ENCODE measurements around the gene RAB43.
"Not testable (repeated sequence)": the region's sequence is repeated elsewhere in the genome, so short reads cannot be mapped to it uniquely, and the experiment has no call there.

Gene RAB43

DNA sequence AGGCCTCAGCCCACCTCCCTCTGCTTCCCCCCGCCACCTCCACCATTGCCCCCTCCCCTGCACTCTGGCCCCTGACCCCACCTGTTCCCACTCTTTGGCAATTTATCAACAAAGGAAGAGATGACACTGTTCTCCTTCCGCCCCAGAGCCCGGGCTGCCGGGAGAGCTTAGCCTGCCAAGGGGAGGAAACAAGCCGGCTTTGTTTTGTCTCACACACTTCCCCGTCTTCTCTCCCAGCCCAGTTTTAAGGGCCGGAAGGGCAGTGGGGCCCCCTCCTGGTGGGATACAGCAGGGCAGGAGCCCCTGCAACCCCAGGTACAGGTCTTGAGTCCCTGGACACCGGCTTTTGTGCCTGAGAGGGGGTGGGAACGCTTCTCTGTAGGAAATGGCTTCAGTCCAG is 33.7 kb downstream of the RAB43 start:
- FAIRE-seq: not testable (repeated sequence)

DNA sequence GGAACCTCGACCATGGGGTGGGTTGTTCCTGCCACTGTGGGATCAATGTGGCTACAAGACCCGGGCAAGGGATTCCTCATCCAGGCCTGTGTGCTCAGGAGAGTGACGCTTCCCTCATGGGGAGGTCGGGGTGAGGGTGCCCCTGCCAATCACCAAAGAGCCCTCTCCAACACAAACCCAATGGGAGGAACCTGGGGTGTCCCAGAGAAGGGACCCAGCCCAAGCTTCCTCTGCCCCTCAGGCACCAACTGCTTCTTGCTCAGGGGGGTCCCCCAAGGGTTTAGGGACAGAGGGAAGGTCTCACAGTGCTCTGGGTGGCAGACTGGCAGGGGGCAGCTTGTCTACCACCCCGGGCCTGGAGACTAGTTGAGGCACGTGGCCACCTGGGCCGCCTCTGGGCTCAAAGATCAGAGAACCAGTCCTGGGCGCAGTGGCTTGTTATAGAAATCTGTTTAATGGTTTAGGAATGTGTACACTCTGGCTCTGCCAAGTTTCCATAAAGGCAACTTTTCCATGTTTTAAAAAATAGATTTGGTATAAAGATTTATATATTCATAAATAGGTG is 34.4 kb downstream of the RAB43 start:
- FAIRE-seq: no peak

DNA sequence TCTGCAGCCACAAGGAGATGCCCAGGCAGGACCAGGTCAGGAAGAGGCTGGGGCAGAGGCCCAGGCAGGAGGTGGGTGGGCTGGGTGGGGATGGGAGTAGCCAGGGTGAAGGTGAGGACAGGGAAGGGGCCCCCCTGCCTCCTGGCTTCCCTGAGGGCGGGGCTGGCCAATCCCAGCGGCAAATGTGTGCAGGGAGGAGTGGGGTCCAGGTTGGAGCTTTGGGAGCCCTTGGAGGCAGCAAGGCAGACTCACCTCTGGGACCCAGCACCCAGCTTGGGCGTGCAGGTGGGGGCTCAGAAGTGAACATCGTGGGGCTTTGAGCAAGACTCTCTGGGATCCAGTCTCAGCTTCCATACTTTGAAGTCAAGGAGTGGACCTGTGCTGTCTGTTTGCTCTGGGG is 35.8 kb downstream of the RAB43 start:
- no peak for FAIRE-seq

DNA sequence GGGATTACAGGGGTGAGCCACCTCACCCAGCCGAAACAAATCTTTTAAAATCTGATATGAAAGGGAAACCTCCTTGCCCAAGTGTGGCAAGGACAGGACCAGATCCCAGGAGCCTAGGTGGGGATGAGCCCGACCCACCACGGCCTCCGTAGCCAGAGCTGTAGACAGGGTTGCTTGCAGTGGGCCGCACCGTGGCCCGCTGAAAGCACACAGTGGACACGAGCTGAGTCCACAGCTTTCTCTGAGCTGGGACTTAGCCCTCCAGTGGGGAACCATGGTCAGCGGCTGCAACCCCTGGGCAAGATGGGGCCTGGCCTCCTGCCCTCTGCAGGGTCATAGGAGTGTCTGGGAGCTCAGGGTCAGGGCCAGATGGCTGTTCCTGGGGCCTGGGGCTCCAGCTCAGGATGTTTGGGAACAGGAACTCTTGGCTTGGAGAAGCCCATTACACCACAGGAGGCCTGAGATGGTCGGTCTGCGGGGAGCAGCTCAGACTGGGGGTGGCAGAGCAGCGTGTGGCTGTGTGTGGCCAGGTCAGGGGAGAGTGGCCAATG is 36.4 kb downstream of the RAB43 start:
- FAIRE-seq: no peak

DNA sequence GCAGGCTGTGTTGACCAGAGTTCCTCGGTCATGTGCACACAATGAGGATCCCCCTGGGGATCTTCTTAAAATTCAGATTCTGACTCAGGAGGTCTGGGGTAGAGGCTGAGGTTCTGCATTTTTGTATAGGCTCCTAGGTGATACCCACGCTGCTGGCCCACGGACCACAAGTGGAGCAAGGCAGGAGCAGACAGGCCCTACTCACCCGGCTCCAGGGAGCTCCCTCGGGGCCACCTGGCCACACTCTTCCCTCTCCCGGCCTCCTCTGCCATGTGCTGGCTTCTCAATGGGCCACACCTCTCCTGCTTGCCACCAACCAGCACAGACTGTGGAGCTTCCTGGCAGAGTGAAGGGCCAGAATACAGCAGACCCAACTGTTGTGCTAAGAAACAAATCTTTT is 37.1 kb downstream of the RAB43 start:
- no peak for FAIRE-seq

DNA sequence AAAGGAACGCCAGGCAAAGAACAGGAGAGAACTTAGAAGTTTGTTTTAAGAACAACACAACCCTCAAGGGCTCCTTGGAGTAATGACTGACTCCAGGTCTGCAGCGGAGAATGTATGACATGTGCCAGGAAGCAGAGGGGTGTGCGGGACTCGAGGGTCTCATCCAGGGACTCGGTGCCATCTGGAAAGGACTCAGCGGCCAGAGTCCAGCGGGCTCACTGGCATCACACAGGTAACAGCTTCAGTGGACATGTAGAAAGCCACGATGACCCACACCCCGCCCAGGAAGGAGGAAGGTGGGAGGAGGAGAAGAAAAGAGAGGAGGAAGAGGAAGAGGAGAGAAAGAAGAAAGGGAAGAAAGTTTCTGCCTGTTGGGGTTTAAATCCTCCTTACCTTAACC is 39.6 kb downstream of the RAB43 start:
- FAIRE-seq: no peak

DNA sequence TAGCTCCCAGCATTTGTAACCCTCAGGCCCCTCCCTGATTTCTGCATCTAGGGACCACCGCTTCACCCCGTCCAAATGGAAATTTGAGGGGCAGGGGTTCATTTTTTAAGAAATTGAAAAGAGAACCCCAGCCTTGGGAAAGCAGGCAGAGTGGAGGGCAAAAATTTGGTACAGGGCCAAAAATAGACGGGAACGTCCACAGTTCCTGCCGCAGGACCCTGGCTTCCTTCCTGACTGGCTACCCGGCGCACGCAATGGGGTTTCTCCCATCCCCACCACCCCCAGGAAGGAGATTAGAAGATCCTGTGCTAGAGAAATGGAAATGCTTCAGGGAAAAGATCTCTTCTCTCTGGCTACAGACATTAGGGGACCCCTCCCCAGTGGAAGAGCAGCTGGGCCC is 40.1 kb downstream of the RAB43 start:
- FAIRE-seq: no peak

DNA sequence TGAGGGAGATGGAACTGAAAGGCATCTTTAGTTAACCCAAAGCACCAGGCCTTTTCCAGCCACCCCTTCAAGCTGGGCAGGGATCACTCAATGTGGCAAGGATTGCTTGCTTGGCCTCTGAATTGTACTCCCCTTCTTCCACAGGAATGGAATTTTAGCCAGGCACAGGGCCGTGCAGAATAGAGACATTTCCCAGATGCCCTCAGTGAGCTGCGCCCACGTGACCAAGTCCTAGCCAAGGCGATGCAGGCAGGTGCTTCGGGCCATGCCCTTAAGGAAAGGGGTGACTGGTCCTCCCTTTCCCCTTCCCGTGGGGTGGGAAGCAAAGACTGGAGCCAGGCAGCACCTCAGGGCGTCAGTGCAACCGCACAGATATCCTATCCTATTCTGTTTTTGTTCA is 43.1 kb downstream of the RAB43 start:
- no peak for FAIRE-seq

DNA sequence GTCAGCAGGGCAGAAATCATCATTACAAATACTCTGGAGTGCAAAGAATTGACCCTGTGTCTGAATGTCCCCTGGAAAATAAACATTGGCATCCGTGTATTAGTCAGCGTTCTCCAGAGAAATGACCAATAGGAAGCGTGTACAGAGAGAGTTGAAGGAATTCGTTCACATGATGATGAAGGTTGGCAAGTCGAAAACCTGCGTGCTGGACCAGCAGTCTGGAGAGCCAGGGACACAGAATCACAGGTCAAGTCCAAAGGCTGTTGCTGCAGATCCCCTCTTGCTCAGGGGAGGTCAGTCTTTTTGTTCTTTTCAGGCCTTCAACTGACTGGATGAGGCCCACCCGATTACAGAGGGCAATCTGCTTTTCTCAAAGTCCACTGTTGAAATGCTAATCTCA is 44.4 kb downstream of the RAB43 start:
- no peak for FAIRE-seq

DNA sequence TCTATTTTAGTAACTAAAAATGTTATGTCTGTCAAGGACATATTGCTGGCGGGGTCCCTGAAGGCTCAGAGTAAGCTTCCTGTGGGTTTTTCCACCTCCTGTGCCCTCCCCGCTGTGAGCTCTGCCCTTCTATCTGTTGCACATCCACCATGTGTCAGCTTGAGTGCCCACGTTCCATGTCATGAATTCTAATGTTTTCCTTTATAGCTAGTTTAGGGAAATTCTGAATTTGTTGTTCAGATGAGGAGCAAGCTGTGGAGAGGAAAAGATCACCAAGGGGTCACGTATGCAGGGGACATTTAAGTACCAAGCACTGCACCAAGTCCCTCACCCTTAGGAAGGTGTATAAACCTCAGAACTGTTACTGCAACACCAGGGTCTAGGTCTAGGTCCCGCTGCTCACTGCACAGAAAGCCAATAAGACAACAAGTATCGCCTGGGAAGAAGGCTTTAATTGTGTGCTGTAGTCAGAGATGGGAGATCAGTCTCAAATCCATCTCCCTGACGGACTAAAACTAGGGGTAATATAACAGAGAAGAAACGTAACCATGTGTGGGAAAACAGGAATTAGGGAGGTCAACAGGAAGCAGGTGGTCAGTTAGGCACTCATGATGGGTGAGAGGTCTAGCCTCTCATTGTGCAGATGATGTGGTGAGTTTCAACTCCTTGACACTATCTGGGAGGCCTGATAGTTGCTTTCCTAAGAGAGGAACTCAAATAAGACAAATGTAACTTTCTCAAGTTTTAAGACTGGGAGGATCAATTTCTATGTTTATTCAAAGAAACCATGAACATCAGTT is 51.3 kb downstream of the RAB43 start:
- FAIRE-seq: no peak

DNA sequence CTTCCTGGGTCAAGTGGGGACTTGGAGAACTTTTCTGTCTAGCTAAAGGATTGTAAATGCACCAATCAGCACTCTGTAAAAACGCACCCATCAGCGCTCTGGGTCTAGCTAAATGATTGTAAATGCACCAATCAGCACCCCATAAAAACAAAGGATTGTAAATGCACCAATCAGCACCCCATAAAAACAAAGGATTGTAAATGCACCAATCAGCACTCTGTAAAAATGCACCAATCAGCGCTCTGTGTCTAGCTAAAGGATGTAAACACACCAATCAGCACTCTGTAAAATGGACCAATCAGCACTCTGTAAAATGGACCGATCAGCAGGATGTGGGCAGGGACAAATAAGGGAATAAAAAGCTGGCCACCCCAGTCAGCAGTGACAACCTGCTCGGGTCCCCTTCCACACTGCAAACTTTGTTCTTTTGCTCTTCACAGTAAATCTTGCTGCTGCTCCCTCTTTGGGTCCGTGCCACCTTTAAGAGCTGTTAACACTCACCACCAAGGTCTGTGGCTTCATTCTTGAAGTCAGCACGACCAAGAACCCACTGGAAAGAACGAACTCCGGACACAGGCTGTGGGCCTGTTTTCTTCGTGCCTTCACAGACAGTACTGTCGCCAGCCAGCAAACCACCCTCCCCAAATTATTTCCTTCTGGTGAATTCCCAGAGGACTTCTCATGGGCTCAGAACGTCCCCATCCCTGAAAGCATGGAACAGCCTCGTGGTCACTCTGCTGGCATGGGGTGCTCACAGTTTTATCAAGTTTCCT is 52.1 kb downstream of the RAB43 start:
- not testable (repeated sequence) for FAIRE-seq

DNA sequence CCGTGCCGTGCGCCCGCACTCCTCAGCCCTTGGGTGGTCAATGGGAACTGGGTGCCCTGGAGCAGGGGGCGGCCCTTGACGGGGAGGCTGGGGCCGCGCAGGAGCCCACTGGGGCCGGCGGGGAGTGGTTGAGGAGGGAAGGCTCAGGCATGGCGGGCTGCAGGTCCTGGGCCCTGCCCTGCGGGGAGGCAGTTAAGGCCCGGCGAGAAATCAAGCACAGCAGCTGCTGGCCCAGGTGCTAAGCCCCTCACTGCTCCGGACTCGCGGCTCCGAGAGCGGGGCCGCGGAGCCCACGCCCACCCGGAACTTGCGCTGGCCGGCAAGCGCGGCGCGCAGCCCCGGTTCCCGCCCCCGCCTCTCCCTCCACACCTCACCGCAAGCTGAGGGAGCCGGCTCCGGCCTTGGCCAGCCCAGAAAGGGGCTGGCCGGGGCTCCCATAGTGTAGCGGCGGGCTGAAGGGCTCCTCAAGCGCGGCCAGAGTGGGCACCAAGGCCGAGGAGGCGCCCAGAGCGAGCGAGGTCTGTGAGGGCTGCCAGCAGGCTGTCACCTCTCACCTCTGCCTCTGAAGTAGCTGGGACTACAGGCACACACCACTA is 53.2 kb downstream of the RAB43 start:
- FAIRE-seq: no peak

DNA sequence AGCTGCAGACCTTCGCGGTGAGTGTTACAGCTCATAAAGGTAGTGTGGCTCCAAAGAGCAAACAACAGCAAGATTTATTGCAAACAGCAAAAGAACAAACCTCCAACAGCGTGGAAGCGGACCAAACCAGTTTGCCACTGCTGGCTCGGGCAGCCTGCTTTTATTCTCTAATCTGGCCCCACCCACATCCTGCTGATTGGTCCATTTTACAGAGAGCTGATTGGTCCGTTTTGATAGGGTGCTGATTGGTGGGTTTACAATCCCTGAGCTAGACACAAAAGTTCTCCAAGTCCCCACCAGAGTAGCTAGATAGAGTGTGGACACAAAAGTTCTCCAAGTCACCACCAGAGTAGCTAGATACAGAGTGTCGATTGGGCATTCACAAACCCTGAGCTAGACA is 53.9 kb downstream of the RAB43 start:
- not testable (repeated sequence) for FAIRE-seq

DNA sequence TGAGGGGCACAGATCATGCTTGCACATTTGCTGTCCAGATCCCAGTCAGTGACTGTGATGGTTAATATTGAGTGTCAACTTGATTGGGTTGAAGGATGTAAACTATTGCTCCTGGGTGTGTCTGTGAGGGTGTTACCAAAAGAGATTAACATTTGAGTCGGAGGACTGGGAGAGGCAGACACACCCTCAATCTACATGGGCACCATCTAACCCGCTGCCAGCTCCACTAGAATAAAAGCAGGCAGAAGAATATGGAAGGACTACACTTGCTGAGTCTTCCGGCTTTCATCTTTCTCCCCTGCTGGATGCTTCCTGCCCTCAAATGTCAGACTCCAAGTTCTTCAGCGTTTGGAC is 55.9 kb downstream of the RAB43 start:
- FAIRE-seq: no peak

DNA sequence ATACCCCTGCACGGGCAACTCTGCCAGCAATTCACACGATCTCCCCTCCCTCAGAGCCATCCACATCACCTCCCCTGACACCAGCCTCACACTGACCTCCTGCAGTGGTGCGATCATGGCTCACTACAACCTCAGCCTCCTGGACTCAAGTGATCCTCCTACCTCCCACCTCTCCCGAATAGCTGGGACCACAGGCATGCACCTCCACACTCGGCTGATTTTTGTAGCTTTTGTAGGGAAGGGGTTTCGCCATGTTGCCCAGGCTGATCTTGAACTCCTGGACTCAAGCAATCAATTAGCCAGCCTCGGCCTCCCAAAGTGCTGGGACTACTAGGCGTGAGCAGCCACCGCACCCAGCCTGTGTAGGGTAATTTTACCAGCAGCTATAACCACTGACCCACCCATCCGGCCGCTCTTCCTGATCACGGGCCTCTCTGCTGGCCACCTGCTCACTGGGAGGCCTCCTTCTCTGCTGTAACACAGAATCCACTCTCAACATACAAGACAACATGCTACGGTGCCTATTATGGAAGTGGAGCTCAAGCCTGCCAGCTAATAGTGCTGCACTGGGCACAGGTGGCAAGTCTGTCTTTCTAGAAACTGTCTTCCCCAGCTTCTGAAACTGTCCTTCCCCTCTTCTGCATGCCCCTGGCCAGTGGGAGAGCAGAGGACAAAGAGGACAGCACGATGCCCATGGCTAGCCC is 56.4 kb downstream of the RAB43 start:
- no peak for FAIRE-seq

DNA sequence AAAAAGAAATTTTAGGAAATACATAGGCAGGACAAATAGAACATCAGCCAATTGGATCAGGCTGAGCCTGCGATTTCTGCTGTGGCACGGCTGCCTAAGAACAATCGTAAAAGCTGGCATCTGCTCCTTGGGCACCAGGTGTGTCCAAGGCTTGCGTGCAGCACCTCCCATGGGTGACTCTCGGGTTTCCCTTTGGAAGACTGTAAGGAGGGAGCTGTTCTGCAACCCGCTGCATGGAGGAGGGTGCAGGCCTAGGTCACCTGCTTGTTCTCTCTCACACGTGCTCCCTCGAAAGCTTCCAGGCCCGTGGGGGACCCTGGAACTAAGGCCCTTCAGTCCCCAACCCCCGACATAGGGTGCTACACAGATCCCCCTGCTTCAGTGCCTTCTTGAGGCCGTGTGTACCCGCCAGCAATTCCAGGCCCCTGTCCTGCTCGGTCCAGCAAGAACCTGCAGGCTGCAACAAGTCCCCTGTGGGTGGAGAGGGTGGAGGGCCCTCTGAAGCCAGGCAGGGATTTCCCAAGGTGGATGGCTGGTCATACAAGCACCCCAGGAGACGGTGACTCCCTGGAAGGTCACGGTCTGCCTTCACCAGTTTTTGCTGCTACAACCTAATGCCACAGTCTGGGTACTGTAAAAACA is 57.6 kb downstream of the RAB43 start:
- no peak for FAIRE-seq

DNA sequence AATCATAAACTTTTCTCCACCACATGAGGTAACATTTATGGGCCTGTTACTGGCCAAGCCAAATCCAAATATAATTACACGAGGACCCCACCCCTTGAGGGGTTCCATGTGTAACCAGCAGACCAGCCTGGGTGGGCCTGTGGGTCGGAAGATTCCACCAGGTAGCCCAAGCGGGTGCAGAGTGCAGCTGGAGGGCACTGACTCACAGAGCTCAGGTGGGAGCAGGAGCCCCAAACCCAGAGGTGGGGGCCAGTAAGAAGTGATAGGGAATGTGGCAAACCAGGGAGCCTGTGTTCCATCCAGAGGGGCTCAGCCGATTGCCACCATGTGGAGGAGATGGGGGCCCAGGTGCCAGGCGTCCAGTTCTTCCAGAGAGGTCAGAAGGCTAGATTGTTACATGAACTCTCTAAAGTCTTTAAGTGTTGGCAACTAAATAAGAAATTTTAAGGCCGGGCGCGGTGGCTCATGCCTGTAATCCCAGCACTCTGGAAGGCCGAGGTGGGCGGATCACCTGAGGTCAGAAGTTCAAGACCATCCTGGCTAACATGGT is 58.4 kb downstream of the RAB43 start:
- no peak for FAIRE-seq

DNA sequence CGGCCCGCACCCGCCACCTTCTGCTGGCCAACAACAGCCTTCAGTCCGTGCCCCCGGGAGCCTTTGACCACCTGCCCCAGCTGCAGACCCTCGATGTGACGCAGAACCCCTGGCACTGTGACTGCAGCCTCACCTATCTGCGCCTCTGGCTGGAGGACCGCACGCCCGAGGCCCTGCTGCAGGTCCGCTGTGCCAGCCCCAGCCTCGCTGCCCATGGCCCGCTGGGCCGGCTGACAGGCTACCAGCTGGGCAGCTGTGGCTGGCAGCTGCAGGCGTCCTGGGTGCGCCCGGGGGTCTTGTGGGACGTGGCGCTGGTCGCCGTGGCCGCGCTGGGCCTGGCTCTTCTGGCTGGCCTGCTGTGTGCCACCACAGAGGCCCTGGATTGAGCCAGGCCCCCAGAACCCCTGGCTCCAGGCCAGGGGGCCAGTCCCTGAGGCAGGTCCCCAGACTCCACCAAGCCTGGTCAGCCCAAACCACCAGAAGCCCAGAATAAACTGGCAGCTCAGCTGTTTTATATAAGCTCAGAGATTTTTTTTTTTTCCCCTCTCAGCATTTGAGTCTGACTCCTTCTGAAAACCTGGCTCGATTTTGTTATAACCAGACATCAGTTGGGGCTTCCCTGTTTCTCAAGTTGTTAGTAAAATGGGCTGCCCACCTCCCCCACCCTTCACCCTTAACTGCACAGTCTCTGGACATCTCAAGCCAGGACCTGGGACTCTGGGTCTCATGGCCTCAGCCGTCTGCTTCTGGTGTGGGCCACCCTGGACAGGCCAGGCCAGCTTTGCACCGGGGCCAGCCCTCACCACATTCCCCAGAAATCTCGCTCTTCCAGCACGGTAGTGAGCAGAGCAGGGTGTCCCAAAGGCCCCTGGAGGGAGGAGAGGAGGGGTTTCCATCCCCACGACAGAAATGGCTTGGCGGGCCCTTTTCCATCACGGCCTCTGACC is 59.4 kb downstream of the RAB43 start:
- FAIRE-seq: no peak

DNA sequence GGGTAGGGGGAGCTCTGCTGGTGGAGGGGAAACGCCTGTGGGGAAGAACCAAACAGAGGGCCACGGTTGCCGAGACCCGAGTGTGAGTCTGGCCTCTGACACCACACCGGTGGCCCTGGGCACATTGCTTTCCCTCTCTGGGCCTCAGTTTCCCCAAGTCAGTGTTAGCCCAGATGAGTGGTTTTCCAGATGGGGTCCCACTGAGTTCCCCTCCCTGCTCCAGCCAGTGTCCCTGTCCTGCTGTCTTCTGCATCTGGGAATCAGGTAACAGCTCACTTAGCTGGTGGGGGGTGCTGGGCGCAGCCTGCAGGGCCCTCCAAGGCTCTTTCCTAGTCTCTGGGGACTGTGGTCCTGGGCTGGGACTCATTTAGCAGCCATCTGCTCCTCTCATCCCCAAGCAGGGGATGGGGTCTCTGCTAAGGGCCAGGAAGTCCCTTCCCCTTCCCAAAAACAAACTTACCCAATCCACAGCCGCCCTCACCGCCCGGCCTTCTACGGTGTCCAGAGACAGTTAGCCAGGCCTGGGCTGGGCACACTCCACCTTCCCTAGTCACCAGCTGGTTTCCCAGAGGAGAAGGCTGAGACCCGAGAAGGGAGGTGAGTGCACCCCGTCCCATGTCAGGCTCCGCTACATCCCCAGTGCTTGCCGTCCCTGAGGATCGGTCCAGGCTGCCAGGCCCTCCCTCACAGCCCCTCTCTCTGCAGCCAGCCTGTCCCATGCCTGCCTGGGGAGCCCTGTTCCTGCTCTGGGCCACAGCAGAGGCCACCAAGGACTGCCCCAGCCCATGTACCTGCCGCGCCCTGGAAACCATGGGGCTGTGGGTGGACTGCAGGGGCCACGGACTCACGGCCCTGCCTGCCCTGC is 60.3 kb downstream of the RAB43 start:
- no peak for FAIRE-seq

Data from islet of Langerhans (tissue), 1 donor.